GM12875 (cell line): Measurements from ENCODE around the gene TPD52L2.
"Not testable (repeated sequence)": the region's sequence is repeated elsewhere in the genome, so short reads cannot be mapped to it uniquely, and the experiment has no call there.

ENCODE experiments used
- H3K4me3 ChIP-seq: one replicate; pipeline ENCODE4 v1.5.1; 2011; ENCODE audit warnings: low read depth, low read length, control low read depth
- CTCF ChIP-seq: IDR thresholded peaks from 2 replicates; pipeline ENCODE4 v1.5.1; 2011; ENCODE audit warnings: low read depth, mild to moderate bottlenecking, control low read depth, inconsistent platforms, low read length, moderate library complexity, borderline replicate concordance; ENCODE audit not compliant: insufficient read depth

TPD52L2 gene

GRCh38 chr20:63876489-63877036 is 11.5 kb downstream of the TPD52L2 start:
- H3K4me3 ChIP-seq: no peak overlapping the region
- no peak for TF ChIP-seq CTCF

- no peak overlapping the region for H3K4me3 ChIP-seq
- TF ChIP-seq CTCF: no peak
Measured at GRCh38 chr20:63877755-63878470, 12.8 kb downstream of the TPD52L2 start.

GRCh38 chr20:63878899-63879663 is 14.0 kb downstream of the TPD52L2 start:
- TF ChIP-seq CTCF: no peak
- no peak overlapping the region for H3K4me3 ChIP-seq

- not testable (repeated sequence) for H3K4me3 ChIP-seq
Measured at GRCh38 chr20:63880901-63881300, 15.8 kb downstream of the TPD52L2 start.

- no peak for TF ChIP-seq CTCF
- H3K4me3 ChIP-seq: no peak overlapping the region
Measured at GRCh38 chr20:63881451-63882226, 16.6 kb downstream of the TPD52L2 start.

GRCh38 chr20:63882257-63883200 is 17.5 kb downstream of the TPD52L2 start:
- H3K4me3 ChIP-seq: no peak overlapping the region
- no peak for TF ChIP-seq CTCF
